BE2C (cell line): Measurements from ENCODE around the gene FHL3.

ENCODE experiments used
- DNase-seq: peaks from one replicate; pipeline ENCODE4 v3.0.0-alpha.2; 2020
- H3K27me3 ChIP-seq: fragments of 250-450 bp; sonication (Bioruptor Pico); 2 replicates; pipeline ENCODE4 v1.5.1; 2020; ENCODE audit warnings: mild to moderate bottlenecking
- H3K36me3 ChIP-seq: fragments of 250-450 bp; sonication (Bioruptor Pico); 2 replicates; pipeline ENCODE4 v1.5.1; 2020; ENCODE audit warnings: mild to moderate bottlenecking
- H3K4me1 ChIP-seq: fragments of 250-450 bp; sonication (Bioruptor Pico); 2 replicates; pipeline ENCODE4 v1.5.1; 2020
- H3K4me3 ChIP-seq: 2 replicates; pipeline ENCODE4 v1.5.1; 2011; ENCODE audit warnings: low read depth, low read length
- H3K9me3 ChIP-seq: fragments of 250-450 bp; sonication (Bioruptor Pico); 2 replicates; pipeline ENCODE4 v1.5.1; 2020
- TF ChIP-seq, protein P1 (sequence below): IDR thresholded peaks from 2 replicates; pipeline ENCODE4 v1.5.1; 2012; ENCODE audit warnings: mild to moderate bottlenecking, low read depth, low read length

The FHL3 gene

DNA sequence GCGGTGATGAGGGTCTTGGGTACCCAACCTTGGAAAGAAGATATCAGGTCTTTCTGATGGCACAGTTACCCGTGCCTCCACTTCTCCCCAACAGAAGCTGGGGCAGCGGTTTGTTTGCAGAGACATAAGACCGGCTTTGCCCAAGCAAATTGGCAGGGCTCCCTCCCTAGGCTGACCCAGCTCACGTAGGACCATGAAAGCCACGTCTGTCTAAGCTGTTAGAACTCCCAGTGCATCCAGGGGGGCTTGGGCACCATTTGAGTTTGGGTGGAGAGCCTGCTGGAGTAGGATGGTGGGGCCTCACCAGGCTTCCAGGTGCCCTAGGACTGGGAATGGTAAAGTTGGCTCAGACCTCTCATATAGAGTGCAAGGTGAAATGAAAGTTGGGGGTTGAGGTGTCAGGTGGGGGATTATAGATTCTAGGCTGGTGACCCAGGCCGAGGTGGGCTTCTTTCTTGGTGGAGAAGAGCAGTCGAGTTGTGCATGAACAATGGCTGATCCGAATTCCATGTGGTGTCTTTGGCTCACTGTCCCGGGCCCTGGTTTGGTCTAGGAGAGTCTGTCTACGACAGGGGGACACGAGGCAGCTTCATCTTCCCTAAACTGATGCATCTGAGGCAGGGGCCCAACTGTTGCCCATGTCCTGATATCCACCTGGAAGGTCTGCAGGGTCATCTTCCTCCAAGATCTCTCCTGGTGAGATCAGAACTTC, 37.9 kb upstream of the FHL3 start:
- TF ChIP-seq, protein P1, sequence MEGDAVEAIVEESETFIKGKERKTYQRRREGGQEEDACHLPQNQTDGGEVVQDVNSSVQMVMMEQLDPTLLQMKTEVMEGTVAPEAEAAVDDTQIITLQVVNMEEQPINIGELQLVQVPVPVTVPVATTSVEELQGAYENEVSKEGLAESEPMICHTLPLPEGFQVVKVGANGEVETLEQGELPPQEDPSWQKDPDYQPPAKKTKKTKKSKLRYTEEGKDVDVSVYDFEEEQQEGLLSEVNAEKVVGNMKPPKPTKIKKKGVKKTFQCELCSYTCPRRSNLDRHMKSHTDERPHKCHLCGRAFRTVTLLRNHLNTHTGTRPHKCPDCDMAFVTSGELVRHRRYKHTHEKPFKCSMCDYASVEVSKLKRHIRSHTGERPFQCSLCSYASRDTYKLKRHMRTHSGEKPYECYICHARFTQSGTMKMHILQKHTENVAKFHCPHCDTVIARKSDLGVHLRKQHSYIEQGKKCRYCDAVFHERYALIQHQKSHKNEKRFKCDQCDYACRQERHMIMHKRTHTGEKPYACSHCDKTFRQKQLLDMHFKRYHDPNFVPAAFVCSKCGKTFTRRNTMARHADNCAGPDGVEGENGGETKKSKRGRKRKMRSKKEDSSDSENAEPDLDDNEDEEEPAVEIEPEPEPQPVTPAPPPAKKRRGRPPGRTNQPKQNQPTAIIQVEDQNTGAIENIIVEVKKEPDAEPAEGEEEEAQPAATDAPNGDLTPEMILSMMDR = no peak
- H3K27me3 ChIP-seq = peaks cover 35% of the 10 kb centered on the region
- DNase-seq = no peak
- no peaks in the 10 kb centered on the region for H3K36me3 ChIP-seq
- no peak overlapping the region for H3K4me3 ChIP-seq
- no peaks in the 10 kb centered on the region for H3K9me3 ChIP-seq
- no peaks in the 10 kb centered on the region for H3K4me1 ChIP-seq

DNA sequence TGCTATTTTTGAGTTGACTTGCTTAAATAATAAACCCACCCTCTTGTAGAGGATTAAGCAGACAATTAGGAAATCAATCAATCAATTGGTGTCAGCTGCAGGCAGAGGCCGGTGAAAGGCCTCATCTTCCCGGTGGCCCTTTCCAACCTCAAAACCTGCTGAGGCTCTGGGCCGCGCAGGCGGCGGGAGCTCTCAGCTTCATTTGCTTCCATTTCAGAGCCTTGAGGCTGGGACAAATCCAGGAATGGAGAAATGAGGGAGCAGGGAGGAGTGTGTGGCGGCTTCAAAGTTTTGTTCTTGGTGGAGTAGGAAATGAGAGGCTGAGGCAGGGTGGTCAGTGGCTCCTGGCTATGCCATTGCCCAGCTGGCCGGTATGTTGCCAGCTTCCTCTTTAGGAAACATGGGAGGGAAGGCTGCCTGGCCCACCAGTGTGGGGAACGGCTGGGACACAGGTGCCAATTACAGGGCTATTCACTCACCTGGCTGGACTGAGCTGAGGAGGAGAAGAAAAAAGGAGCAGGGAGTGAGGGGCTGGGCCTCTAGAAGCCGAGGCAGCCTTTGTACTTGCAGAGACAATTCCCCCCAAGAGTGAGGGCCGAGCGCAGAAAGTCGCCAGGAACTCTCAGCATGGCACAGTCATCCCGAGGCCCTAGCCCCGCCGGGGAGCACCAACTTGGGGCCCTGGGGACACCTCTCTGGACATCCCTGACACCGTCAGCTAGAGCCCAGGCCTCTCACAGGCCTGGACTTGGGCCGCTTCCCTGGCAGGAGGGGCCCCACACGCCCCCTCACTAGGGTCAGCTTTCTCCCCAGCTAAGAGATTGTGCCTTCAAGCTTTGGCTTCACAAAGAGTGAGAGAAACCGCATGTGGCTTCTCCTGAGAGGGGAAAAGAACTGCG, 36.9 kb upstream of the FHL3 start:
- no peak overlapping the region for H3K4me3 ChIP-seq
- no peaks in the 10 kb centered on the region for H3K36me3 ChIP-seq
- no peaks in the 10 kb centered on the region for H3K4me1 ChIP-seq
- no peak for DNase-seq
- peaks cover 31% of the 10 kb centered on the region for H3K27me3 ChIP-seq
- H3K9me3 ChIP-seq = no peaks in the 10 kb centered on the region
- TF ChIP-seq, protein P1 = no peak

DNA sequence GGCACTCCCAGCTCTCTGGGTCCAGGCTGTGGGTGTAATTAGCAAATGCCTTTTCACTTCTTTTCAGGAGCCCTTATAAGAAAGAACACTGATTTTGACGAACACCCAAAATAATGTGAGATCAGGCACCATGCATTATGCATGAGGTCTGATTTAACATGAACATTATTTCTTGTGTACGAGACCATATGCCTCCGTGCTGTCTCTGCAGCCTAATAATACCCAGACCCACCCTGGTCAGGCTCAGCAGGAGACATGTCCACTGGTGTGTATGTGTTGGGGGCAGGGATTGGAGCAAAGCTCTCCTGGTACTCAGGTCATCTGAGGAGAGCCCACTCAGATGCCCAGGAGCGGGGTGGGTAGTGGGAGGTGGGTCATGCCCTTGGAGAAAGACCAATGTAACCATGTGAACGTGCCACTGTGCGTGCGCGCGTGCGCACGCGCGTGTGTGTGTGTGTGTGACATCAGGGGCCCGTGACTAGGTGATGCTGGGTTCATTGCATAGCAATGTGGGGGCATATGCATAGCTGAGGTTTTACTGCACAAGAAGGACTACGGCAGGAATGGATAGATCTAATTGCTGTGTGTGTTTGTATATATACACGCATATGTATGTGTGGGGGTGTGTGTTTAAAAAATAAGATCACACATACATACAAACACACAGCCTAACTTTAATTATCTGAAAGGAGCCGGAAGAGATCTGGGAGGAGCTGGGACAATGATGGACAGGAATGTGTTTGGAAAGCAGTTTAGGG, 34.2 kb upstream of the FHL3 start:
- DNase-seq = no peak
- H3K27me3 ChIP-seq = peaks cover 13% of the 10 kb centered on the region
- no peak overlapping the region for H3K4me3 ChIP-seq
- H3K4me1 ChIP-seq = no peaks in the 10 kb centered on the region
- no peaks in the 10 kb centered on the region for H3K9me3 ChIP-seq
- H3K36me3 ChIP-seq = no peaks in the 10 kb centered on the region
- TF ChIP-seq, protein P1 = no peak

DNA sequence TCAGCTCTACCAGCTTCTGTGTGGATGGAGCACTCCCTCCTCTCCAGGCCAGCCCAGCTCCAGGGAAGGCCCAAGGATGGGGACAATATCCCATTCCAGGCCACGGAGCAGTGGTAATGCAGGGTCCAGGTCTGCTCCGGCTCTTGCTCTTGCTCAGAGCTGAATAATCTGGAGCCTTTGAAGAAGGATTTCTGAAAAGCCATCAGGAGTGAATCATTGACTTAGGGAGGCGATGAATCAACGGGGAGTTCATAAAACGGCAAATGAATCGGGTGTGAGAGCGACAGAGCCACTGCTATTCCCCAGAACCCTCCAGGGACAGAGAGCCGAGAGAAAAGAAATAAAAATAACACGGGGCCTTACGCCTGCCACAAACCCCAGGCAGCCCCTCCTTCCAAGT, 33.5 kb upstream of the FHL3 start:
- Histone ChIP-seq H3K27me3 (peaks cover 7% of the 10 kb centered on the region), H3K4me1 (no peaks in the 10 kb centered on the region), H3K4me3 (no peak overlapping the region), H3K36me3 (no peaks in the 10 kb centered on the region), H3K9me3 (no peaks in the 10 kb centered on the region)
- no peak for DNase-seq
- TF ChIP-seq, protein P1 = no peak

DNA sequence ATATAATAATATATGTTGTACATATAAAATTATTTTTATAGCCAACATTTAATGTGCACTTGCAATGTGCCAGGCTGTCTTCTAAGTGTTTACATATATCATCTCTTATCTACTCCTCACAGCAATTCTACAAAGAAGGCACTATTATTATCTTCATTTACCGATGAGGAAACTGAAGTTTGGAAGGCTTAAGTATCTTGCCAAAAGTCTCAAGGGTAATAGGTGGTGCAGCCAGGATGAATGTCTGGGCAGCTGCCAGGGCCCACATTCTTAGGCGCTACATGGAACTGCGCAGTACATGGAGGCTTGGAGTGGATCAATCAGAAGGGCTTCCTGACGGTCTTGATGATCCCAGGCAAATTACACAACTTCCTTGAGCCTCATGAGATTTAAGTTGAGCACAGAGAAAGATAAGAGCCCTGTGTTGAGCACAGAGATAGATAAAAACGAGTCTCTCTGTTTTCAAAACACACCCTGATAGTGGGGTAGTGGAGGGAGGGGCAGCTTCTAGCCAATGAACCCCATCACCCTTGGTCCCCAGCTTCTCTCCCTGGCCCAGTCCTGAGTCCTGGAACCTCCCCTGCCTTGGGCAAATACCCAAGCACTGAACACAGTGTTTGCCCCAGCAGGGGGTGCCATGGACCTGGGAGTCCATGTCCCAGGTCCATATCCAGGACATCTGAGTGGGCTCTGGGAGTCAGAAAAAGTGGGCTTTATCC, 32.1 kb upstream of the FHL3 start:
- Histone ChIP-seq H3K27me3 (no peaks in the 10 kb centered on the region), H3K4me1 (no peaks in the 10 kb centered on the region), H3K36me3 (no peaks in the 10 kb centered on the region), H3K9me3 (no peaks in the 10 kb centered on the region), H3K4me3 (no peak overlapping the region)
- DNase-seq = peak; percentile 32
- TF ChIP-seq, protein P1 = peak; percentile 45
